Ovary (tissue), 3 donors: ENCODE data around the gene MIGA2.

ENCODE experiments used
- CTCF ChIP-seq, 3 donors: fragments of 450-650 bp in 2 of 3; fragments of 200-600 bp in 1 of 3; IDR thresholded peaks; one replicate each; pipeline versions ENCODE4 v1.5.1 to v1.8.0; 2016 to 2022; ENCODE audit warnings: antibody characterized with exemption in 3 of 3, mild to moderate bottlenecking in 1 of 3
- EP300 ChIP-seq: sonication (generic); formaldehyde crosslinking; IDR thresholded peaks from one replicate; pipeline ENCODE4 v1.6.1; 2017; ENCODE audit warnings: antibody characterized with exemption
- POLR2A ChIP-seq: fragments of 450-650 bp; IDR thresholded peaks from one replicate; pipeline ENCODE4 v1.6.1; 2017; ENCODE audit warnings: antibody characterized with exemption, mild to moderate bottlenecking, moderate library complexity
- donor health status: DM: no; HTN: no; CAD: no.

DNA sequence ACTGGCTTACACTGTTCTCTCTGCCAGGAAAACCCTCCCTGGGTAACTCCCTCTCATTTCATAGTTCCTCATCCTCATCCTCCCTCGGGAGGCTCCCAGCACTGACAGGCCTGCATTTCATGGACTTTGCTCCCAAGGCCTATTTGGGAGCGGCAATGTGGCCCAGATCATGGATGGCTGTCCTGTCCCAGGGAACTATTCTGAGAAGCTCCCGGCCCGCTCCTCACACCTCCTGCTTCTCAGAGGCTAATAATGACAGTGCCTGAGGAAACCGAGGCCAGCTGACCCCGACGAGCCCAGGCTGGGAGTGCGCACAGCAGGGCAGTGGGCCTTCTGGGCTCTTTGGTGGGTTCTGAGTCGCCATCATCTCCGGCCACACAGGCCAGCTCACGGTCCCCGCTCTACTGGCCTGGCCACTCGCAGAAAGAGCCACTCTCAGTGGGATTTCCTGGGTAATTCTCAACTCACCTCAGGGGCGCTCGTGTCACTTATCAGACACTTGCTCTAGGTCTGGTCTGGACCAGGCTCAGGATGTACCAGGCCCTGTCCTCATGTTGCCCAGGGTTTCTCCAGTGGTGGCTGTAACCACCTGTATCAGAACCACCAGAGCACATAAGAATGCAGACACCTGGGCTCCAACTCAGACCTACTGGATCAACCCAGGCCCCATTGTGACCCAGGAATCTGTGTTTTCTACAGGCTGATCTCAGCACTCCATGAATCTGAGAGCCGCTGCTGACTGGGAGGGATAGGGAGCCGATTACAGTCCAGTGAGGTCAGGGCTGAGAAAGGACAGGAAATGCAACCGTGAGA lies 42.5 kb downstream of the MIGA2 start:
- TF ChIP-seq CTCF (IDR thresholded peaks at IDR 0.05) (no peak), POLR2A (no peak), EP300 (no peak)
